HepG2 (cell line): ENCODE data around the gene TMCC1. TPM values are rescaled to one million over a fixed set of nuclear protein-coding genes. Genes with fewer than 3 reads are reported as not detected.

ENCODE experiments used
- ATAC-seq: fragments of 200-7000 bp; cut with Tn5 transposase; 3 replicates; pipeline ENCODE4 v1.9.1; 2020; ENCODE audit warnings: mild to moderate bottlenecking, moderate library complexity
- BruUV-seq: library from RNA; stranded (reverse); fragments of 400-500 nt; replicated peaks from 2 replicates; lab custom pipeline; 2021; lab: Mats Ljungman, UMichigan
- CTCF ChIA-PET: fragments of 300-600 bp; formaldehyde crosslinking; extraction: SDS; loops from one replicate; lab custom pipeline; 2021; ENCODE audit warnings: low total read pairs, inconsistent platforms, low intra/inter-chr PET ratio; lab: Yijun Ruan, JAX
- POLR2A ChIA-PET: fragments of 350-600 bp; sonication (Branson Sonifier 250); formaldehyde crosslinking; loops from one replicate; lab custom pipeline; 2020; ENCODE audit warnings: antibody characterized with exemption, inconsistent platforms; lab: Yijun Ruan, JAX
- DNase-seq: peaks from one replicate; pipeline ENCODE4 v3.0.0-alpha.2; 2015; ENCODE audit warnings: low spot score
- FAIRE-seq: peaks from 3 replicates; lab custom pipeline; 2011; peaks lifted over from hg19 to GRCh38; lab: Jason Lieb, UNC
- H2AFZ ChIP-seq: one replicate; pipeline ENCODE4 v1.6.1; 2011; ENCODE audit warnings: low read length, inconsistent platforms
- H3K27ac ChIP-seq: fragments of 300-600 bp; 3 replicates; pipeline ENCODE4 v1.8.0; 2011; ENCODE audit warnings: mixed run types, mild to moderate bottlenecking, mixed read lengths, low read length, inconsistent platforms; ENCODE audit not compliant: insufficient read depth; ENCODE audit errors: extremely low read length
- H3K27me3 ChIP-seq, 2 experiments: fragments of 200-600 bp in 1 of 2; 2 replicates in 1 of 2; 3 replicates in 1 of 2; pipeline versions ENCODE4 v1.6.0 to v1.8.0; 2011; ENCODE audit warnings: low read length in 2 of 2, mild to moderate bottlenecking in 2 of 2, moderate library complexity in 2 of 2, inconsistent platforms in 1 of 2; ENCODE audit not compliant: insufficient read depth in 2 of 2, control insufficient read depth in 1 of 2
- H3K36me3 ChIP-seq, 2 experiments: fragments of 200-600 bp in 1 of 2; replicated peaks in 1 of 2; 2 replicates in 1 of 2; 3 replicates in 1 of 2; pipeline versions ENCODE4 v1.5.1 to v1.8.0; 2011; ENCODE audit warnings: low read length in 2 of 2, inconsistent platforms in 1 of 2; ENCODE audit not compliant: insufficient read depth in 2 of 2, control insufficient read depth in 1 of 2
- H3K4me1 ChIP-seq: 2 replicates; pipeline ENCODE4 v1.5.1; 2012; ENCODE audit warnings: low read length, inconsistent platforms; ENCODE audit not compliant: insufficient read depth
- H3K4me2 ChIP-seq: 2 replicates; pipeline ENCODE4 v1.6.0; 2011; ENCODE audit warnings: low read depth, low read length, inconsistent platforms
- H3K4me3 ChIP-seq, 3 experiments: fragments of 200-600 bp in 1 of 3; sonication (generic), shearing (Covaris generic) in 1 of 3; replicated peaks in 1 of 3; 2 replicates each; pipeline ENCODE4 v1.5.1; 2011 to 2016; ENCODE audit warnings: low read length in 3 of 3, inconsistent platforms in 2 of 3, low read depth in 2 of 3, mild to moderate bottlenecking in 2 of 3, control low read depth in 1 of 3, mixed read lengths in 1 of 3; ENCODE audit not compliant: insufficient read depth in 1 of 3
- H3K79me2 ChIP-seq: one replicate; pipeline ENCODE4 v1.6.1; 2011; ENCODE audit warnings: low read length, inconsistent platforms; ENCODE audit not compliant: insufficient read depth
- H3K9ac ChIP-seq: 2 replicates; pipeline ENCODE4 v1.6.0; 2011; ENCODE audit warnings: mild to moderate bottlenecking, low read depth, low read length, inconsistent platforms; ENCODE audit not compliant: insufficient read depth
- H3K9me3 ChIP-seq: 2 replicates; pipeline ENCODE4 v1.5.1; 2012; ENCODE audit warnings: mild to moderate bottlenecking, low read length
- H4K20me1 ChIP-seq: 2 replicates; pipeline ENCODE4 v1.6.0; 2011; ENCODE audit warnings: inconsistent platforms, mild to moderate bottlenecking, low read length, moderate library complexity; ENCODE audit not compliant: insufficient read depth
- ZFP90 ChIP-seq: sonication (generic); formaldehyde crosslinking; IDR thresholded peaks from 2 replicates; pipeline ENCODE4 v1.8.0; 2022; ENCODE audit warnings: missing genetic modification reagents, mild to moderate bottlenecking, inconsistent platforms, borderline replicate concordance
- ZNF616 ChIP-seq: sonication (generic); formaldehyde crosslinking; IDR thresholded peaks from 2 replicates; pipeline ENCODE4 v1.5.0; 2020; ENCODE audit warnings: low read depth, mild to moderate bottlenecking, missing genetic modification reagents
- ZNF773 ChIP-seq: sonication (generic); formaldehyde crosslinking; IDR thresholded peaks from 2 replicates; pipeline ENCODE4 v1.4.0; 2020; ENCODE audit warnings: missing genetic modification reagents, borderline replicate concordance
- in situ Hi-C: cut with HindIII; loops from 2 replicates; pipeline ENCODE4 v1.10.0; 2017; ENCODE audit warnings: low pct_unique_long_range_greater_than_20kb; ENCODE audit not compliant: extremely low pct_ligation_motif_present
- intact Hi-C: fragments of 100-400 bp; cut with micrococcal nuclease; formaldehyde crosslinking; loops from one replicate; pipeline ENCODE4 v1.10.0; 2022; ENCODE audit not compliant: unreplicated experiment
- polyA plus RNA-seq, 8 experiments: library from polyadenylated mRNA; depleted of rRNA in 3 of 8; stranded (reverse) in 7 of 8; unstranded in 1 of 8; fragments of >200 nt; fragmentation: Illumina TruSeq in 4 of 8; extraction: Trizol in 4 of 8; gene quantifications; 2 replicates each; pipeline versions ENCODE4 v1.2.1 to v1.2.3, GENCODE V29; 2011 to 2016; ENCODE audit warnings: low read depth in 4 of 8, missing spikeins in 1 of 8, mixed read lengths in 1 of 8; ENCODE audit not compliant: insufficient read depth in 1 of 8
- total RNA-seq, 5 experiments: library from RNA; depleted of rRNA; stranded (reverse); fragments of >200 nt; fragmentation: Illumina TruSeq; extraction: Trizol; gene quantifications; 2 replicates each; pipeline ENCODE4 v1.2.3, GENCODE V29; 2016; ENCODE audit warnings: low read depth in 1 of 5
- TF ChIP-seq, protein P1 (sequence below): sonication (generic); formaldehyde crosslinking; IDR thresholded peaks from 2 replicates; pipeline ENCODE4 v1.4.0; 2020; ENCODE audit warnings: mild to moderate bottlenecking, low read depth, missing genetic modification reagents
- TF ChIP-seq, protein P2 (sequence below): sonication (generic); formaldehyde crosslinking; conservative IDR thresholded peaks from 2 replicates; pipeline ENCODE4 v1.4.0; 2020; ENCODE audit warnings: mild to moderate bottlenecking, missing genetic modification reagents, moderate library complexity
- TF ChIP-seq, protein P3 (sequence below): sonication (generic); formaldehyde crosslinking; IDR thresholded peaks from 2 replicates; pipeline ENCODE4 v1.5.1; 2020; ENCODE audit warnings: mild to moderate bottlenecking, missing genetic modification reagents, borderline replicate concordance

The TMCC1 gene
- total and polyA plus RNA-seq, 2 of the 13 experiments (the other 11 are each of a cell fraction or from before 2014, with no cell fraction given): 12.1 to 264 TPM

DNA sequence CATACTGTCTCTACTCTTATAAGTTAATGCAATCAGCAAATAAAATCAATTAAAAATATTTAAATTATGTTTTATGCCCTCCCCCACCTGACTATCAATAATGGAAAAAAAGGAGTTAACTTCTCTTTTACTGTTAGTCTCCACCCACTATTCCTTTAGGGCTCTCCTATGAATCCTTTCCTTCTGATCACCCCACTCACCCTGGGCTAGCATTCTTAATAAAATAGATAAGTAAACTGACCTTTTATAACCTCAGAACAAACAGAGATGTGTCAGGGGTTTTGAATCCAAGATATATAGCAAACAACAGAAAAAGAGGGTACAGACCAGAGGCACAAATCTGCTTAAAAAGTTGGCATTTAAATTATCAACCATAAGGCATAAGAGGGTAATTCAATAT, 171.0 kb downstream of the TMCC1 start:
- CTCF ChIA-PET: no interaction called here
- Histone ChIP-seq H3K4me3 (no peak overlapping the region), H4K20me1 (no peaks in the 10 kb centered on the region), H3K36me3 (no peaks in the 10 kb centered on the region), H3K9ac (no peak overlapping the region), H3K27ac (no peak overlapping the region), H3K4me2 (no peak overlapping the region), H3K27me3 (no peaks in the 10 kb centered on the region), H3K79me2 (no peaks in the 10 kb centered on the region), H2AFZ (no peak overlapping the region), H3K9me3 (no peaks in the 10 kb centered on the region), H3K4me1 (peaks cover 5% of the 10 kb centered on the region; the same call in 1 of the 2 replicates)
- in situ Hi-C loops: no loop called here
- intact Hi-C loops: no loop called here
- POLR2A ChIA-PET: no interaction called here
- no TSS peak for BruUV-seq
- TF ChIP-seq ZNF616 (no peak), ZNF773 (CRISPR knock-in tag) (no peak), ZFP90 (CRISPR knock-in tag) (no peak)
- TF ChIP-seq, protein P1, sequence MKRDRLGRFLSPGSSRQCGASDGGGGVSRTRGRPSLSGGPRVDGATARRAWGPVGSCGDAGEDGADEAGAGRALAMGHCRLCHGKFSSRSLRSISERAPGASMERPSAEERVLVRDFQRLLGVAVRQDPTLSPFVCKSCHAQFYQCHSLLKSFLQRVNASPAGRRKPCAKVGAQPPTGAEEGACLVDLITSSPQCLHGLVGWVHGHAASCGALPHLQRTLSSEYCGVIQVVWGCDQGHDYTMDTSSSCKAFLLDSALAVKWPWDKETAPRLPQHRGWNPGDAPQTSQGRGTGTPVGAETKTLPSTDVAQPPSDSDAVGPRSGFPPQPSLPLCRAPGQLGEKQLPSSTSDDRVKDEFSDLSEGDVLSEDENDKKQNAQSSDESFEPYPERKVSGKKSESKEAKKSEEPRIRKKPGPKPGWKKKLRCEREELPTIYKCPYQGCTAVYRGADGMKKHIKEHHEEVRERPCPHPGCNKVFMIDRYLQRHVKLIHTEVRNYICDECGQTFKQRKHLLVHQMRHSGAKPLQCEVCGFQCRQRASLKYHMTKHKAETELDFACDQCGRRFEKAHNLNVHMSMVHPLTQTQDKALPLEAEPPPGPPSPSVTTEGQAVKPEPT (CRISPR knock-in tag): no peak
- TF ChIP-seq, protein P2, sequence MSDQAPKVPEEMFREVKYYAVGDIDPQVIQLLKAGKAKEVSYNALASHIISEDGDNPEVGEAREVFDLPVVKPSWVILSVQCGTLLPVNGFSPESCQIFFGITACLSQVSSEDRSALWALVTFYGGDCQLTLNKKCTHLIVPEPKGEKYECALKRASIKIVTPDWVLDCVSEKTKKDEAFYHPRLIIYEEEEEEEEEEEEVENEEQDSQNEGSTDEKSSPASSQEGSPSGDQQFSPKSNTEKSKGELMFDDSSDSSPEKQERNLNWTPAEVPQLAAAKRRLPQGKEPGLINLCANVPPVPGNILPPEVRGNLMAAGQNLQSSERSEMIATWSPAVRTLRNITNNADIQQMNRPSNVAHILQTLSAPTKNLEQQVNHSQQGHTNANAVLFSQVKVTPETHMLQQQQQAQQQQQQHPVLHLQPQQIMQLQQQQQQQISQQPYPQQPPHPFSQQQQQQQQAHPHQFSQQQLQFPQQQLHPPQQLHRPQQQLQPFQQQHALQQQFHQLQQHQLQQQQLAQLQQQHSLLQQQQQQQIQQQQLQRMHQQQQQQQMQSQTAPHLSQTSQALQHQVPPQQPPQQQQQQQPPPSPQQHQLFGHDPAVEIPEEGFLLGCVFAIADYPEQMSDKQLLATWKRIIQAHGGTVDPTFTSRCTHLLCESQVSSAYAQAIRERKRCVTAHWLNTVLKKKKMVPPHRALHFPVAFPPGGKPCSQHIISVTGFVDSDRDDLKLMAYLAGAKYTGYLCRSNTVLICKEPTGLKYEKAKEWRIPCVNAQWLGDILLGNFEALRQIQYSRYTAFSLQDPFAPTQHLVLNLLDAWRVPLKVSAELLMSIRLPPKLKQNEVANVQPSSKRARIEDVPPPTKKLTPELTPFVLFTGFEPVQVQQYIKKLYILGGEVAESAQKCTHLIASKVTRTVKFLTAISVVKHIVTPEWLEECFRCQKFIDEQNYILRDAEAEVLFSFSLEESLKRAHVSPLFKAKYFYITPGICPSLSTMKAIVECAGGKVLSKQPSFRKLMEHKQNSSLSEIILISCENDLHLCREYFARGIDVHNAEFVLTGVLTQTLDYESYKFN: no peak
- TF ChIP-seq, protein P3, sequence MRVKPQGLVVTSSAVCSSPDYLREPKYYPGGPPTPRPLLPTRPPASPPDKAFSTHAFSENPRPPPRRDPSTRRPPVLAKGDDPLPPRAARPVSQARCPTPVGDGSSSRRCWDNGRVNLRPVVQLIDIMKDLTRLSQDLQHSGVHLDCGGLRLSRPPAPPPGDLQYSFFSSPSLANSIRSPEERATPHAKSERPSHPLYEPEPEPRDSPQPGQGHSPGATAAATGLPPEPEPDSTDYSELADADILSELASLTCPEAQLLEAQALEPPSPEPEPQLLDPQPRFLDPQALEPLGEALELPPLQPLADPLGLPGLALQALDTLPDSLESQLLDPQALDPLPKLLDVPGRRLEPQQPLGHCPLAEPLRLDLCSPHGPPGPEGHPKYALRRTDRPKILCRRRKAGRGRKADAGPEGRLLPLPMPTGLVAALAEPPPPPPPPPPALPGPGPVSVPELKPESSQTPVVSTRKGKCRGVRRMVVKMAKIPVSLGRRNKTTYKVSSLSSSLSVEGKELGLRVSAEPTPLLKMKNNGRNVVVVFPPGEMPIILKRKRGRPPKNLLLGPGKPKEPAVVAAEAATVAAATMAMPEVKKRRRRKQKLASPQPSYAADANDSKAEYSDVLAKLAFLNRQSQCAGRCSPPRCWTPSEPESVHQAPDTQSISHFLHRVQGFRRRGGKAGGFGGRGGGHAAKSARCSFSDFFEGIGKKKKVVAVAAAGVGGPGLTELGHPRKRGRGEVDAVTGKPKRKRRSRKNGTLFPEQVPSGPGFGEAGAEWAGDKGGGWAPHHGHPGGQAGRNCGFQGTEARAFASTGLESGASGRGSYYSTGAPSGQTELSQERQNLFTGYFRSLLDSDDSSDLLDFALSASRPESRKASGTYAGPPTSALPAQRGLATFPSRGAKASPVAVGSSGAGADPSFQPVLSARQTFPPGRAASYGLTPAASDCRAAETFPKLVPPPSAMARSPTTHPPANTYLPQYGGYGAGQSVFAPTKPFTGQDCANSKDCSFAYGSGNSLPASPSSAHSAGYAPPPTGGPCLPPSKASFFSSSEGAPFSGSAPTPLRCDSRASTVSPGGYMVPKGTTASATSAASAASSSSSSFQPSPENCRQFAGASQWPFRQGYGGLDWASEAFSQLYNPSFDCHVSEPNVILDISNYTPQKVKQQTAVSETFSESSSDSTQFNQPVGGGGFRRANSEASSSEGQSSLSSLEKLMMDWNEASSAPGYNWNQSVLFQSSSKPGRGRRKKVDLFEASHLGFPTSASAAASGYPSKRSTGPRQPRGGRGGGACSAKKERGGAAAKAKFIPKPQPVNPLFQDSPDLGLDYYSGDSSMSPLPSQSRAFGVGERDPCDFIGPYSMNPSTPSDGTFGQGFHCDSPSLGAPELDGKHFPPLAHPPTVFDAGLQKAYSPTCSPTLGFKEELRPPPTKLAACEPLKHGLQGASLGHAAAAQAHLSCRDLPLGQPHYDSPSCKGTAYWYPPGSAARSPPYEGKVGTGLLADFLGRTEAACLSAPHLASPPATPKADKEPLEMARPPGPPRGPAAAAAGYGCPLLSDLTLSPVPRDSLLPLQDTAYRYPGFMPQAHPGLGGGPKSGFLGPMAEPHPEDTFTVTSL (CRISPR knock-in tag): no peak
- ATAC-seq: no peak
- FAIRE-seq: no peak
- no peak for DNase-seq
